Memory B cell (primary cell): ENCODE measurements around the gene CMIP.

Experiments used
- ATAC-seq: fragments of 150-1000 bp; cut with Tn5 transposase; 2 replicates; pipeline ENCODE4 v1.10.0; 2021; ENCODE audit warnings: low read depth, mild to moderate bottlenecking, moderate library complexity
- DNase-seq, 2 donors: peaks; one replicate each; pipeline ENCODE4 v3.0.0; 2022; ENCODE audit warnings: low spot score in 2 of 2
- H3K27ac Mint-ChIP-seq: one replicate; pipeline ENCODE4 v1.8.0; 2022; ENCODE audit warnings: mild to moderate bottlenecking, moderate library complexity, mixed read lengths
- H3K27me3 Mint-ChIP-seq: one replicate; pipeline ENCODE4 v1.8.0; 2022; ENCODE audit warnings: mixed read lengths
- H3K36me3 Mint-ChIP-seq: one replicate; pipeline ENCODE4 v1.8.0; 2022; ENCODE audit warnings: mild to moderate bottlenecking, mixed read lengths
- H3K4me1 Mint-ChIP-seq: one replicate; pipeline ENCODE4 v1.8.0; 2022; ENCODE audit warnings: mixed read lengths
- H3K4me3 Mint-ChIP-seq: one replicate; pipeline ENCODE4 v1.8.0; 2022; ENCODE audit warnings: mild to moderate bottlenecking, moderate library complexity, mixed read lengths
- H3K9me3 Mint-ChIP-seq: one replicate; pipeline ENCODE4 v1.8.0; 2022; ENCODE audit warnings: mixed read lengths

Gene CMIP

GRCh38 chr16:81586977-81587625 lies 142.5 kb downstream of the CMIP start:
- Mint-ChIP-seq H3K27me3 (no peaks in the 10 kb centered on the region), H3K27ac (no peak overlapping the region)

GRCh38 chr16:81587626-81588160 lies 143.1 kb downstream of the CMIP start:
- no peak for ATAC-seq
- no peaks in the 10 kb centered on the region for H3K9me3 Mint-ChIP-seq
- no peaks in the 10 kb centered on the region for H3K27me3 Mint-ChIP-seq
- peaks cover 13% of the 10 kb centered on the region for H3K36me3 Mint-ChIP-seq
- DNase-seq = no peak
- H3K4me3 Mint-ChIP-seq = no peak overlapping the region
- peaks cover 25% of the 10 kb centered on the region for H3K4me1 Mint-ChIP-seq
- H3K27ac Mint-ChIP-seq = no peak overlapping the region

More at GRCh38 chr16:81586977-81587625, 142.5 kb downstream of the CMIP start:
- Mint-ChIP-seq H3K9me3 (no peaks in the 10 kb centered on the region), H3K4me3 (no peak overlapping the region), H3K4me1 (peaks cover 23% of the 10 kb centered on the region), H3K36me3 (peaks cover 16% of the 10 kb centered on the region)
- ATAC-seq (no peak), DNase-seq (no peak)

- peaks cover 12% of the 10 kb centered on the region for H3K36me3 Mint-ChIP-seq
- no peak for ATAC-seq
- H3K9me3 Mint-ChIP-seq = no peaks in the 10 kb centered on the region
- DNase-seq = no peak
- H3K27me3 Mint-ChIP-seq = no peaks in the 10 kb centered on the region
- no peak overlapping the region for H3K4me3 Mint-ChIP-seq
- H3K4me1 Mint-ChIP-seq = peaks cover 24% of the 10 kb centered on the region
- no peak overlapping the region for H3K27ac Mint-ChIP-seq
Measured at GRCh38 chr16:81588326-81589081, 143.9 kb downstream of the CMIP start.

- H3K4me1 Mint-ChIP-seq = peaks cover 26% of the 10 kb centered on the region
- no peaks in the 10 kb centered on the region for H3K27me3 Mint-ChIP-seq
- no peak overlapping the region for H3K4me3 Mint-ChIP-seq
- H3K27ac Mint-ChIP-seq = no peak overlapping the region
- DNase-seq = no peak
- peaks cover 12% of the 10 kb centered on the region for H3K36me3 Mint-ChIP-seq
- H3K9me3 Mint-ChIP-seq = no peaks in the 10 kb centered on the region
- ATAC-seq = no peak
Measured at GRCh38 chr16:81589975-81590650, 145.5 kb downstream of the CMIP start.

GRCh38 chr16:81590714-81591544 lies 146.3 kb downstream of the CMIP start:
- H3K9me3 Mint-ChIP-seq = no peaks in the 10 kb centered on the region
- H3K36me3 Mint-ChIP-seq = peaks cover 9% of the 10 kb centered on the region
- peaks cover 22% of the 10 kb centered on the region for H3K4me1 Mint-ChIP-seq
- peak overlapping the region; percentile 54 for H3K27ac Mint-ChIP-seq
- no peak overlapping the region for H3K4me3 Mint-ChIP-seq
- DNase-seq (no peak), ATAC-seq (no peak)
- H3K27me3 Mint-ChIP-seq = no peaks in the 10 kb centered on the region

GRCh38 chr16:81591545-81591870 lies 146.9 kb downstream of the CMIP start:
- Mint-ChIP-seq H3K4me3 (no peak overlapping the region), H3K27me3 (no peaks in the 10 kb centered on the region), H3K36me3 (peaks cover 8% of the 10 kb centered on the region), H3K27ac (peak overlapping the region; percentile 54), H3K4me1 (peaks cover 21% of the 10 kb centered on the region), H3K9me3 (no peaks in the 10 kb centered on the region)
- DNase-seq (no peak), ATAC-seq (no peak)

- peaks cover 6% of the 10 kb centered on the region for H3K36me3 Mint-ChIP-seq
- H3K27ac Mint-ChIP-seq = peak overlapping the region; percentile 57
- H3K9me3 Mint-ChIP-seq = no peaks in the 10 kb centered on the region
- no peak overlapping the region for H3K4me3 Mint-ChIP-seq
- H3K4me1 Mint-ChIP-seq = peaks cover 22% of the 10 kb centered on the region
- DNase-seq = no peak
- no peak for ATAC-seq
- no peaks in the 10 kb centered on the region for H3K27me3 Mint-ChIP-seq
Measured at GRCh38 chr16:81592353-81592866, 147.8 kb downstream of the CMIP start.

- Mint-ChIP-seq H3K9me3 (no peaks in the 10 kb centered on the region), H3K4me3 (no peak overlapping the region), H3K27me3 (no peaks in the 10 kb centered on the region), H3K4me1 (peaks cover 26% of the 10 kb centered on the region), H3K36me3 (peaks cover 9% of the 10 kb centered on the region), H3K27ac (no peak overlapping the region)
- DNase-seq = no peak
- no peak for ATAC-seq
Measured at GRCh38 chr16:81593481-81593880, 148.9 kb downstream of the CMIP start.

- Mint-ChIP-seq H3K27me3 (no peaks in the 10 kb centered on the region), H3K4me3 (no peak overlapping the region), H3K27ac (peak overlapping the region; percentile 25), H3K9me3 (no peaks in the 10 kb centered on the region), H3K4me1 (peaks cover 28% of the 10 kb centered on the region), H3K36me3 (peaks cover 4% of the 10 kb centered on the region)
- ATAC-seq = no peak
- no peak for DNase-seq
Measured at GRCh38 chr16:81595629-81596292, 151.2 kb downstream of the CMIP start.

GRCh38 chr16:81597079-81597658 lies 152.6 kb downstream of the CMIP start:
- Mint-ChIP-seq H3K27ac (no peak overlapping the region), H3K27me3 (no peaks in the 10 kb centered on the region), H3K4me3 (no peak overlapping the region), H3K4me1 (peaks cover 22% of the 10 kb centered on the region), H3K9me3 (no peaks in the 10 kb centered on the region), H3K36me3 (peaks cover 3% of the 10 kb centered on the region)
- no peak for ATAC-seq
- DNase-seq = no peak

- ATAC-seq (no peak), DNase-seq (no peak)
- Mint-ChIP-seq H3K36me3 (peaks cover 3% of the 10 kb centered on the region), H3K4me1 (peaks cover 18% of the 10 kb centered on the region), H3K9me3 (no peaks in the 10 kb centered on the region), H3K27me3 (no peaks in the 10 kb centered on the region), H3K27ac (no peak overlapping the region), H3K4me3 (no peak overlapping the region)
Measured at GRCh38 chr16:81598083-81598482, 153.5 kb downstream of the CMIP start.

- Mint-ChIP-seq H3K27ac (no peak overlapping the region), H3K4me1 (peaks cover 16% of the 10 kb centered on the region), H3K36me3 (peaks cover 5% of the 10 kb centered on the region), H3K4me3 (no peak overlapping the region), H3K27me3 (no peaks in the 10 kb centered on the region), H3K9me3 (no peaks in the 10 kb centered on the region)
- no peak for DNase-seq
- no peak for ATAC-seq
Measured at GRCh38 chr16:81599034-81599744, 154.6 kb downstream of the CMIP start.
